Measurements from ENCODE around the gene MCC. TPM values are rescaled to one million over a fixed set of nuclear protein-coding genes. Genes with fewer than 3 reads are reported as not detected.

Gene MCC
- total RNA-seq, 1 experiment from 2014 or later, result 0.60 TPM

GRCh38 chr5:113060408-113061025 lies 427.7 kb downstream of the MCC start:
- DNase-seq (ENCODE audit: low spot score), result no peak
- no peak overlapping the region for H3K27ac ChIP-seq (ENCODE audit: low read depth, low read length, poor library complexity, severe bottlenecking)
- no peaks in the 10 kb centered on the region for H3K9me3 ChIP-seq (ENCODE audit: low read depth, low read length, poor library complexity, severe bottlenecking)
- H3K4me3 ChIP-seq (ENCODE audit: low read depth, low read length, poor library complexity, severe bottlenecking), result no peak overlapping the region
- POLR2A ChIA-PET (ENCODE audit: low non-redundant PET), result no interaction called here
- no peaks in the 10 kb centered on the region for H3K36me3 ChIP-seq (ENCODE audit: insufficient read depth, low read length, poor library complexity, severe bottlenecking)
- CTCF ChIA-PET, result no interaction called here
- H3K27me3 ChIP-seq (replicated peaks; ENCODE audit: insufficient read depth, low read depth, low read length, poor library complexity), result peaks cover 5% of the 10 kb centered on the region
- H3K4me1 ChIP-seq (ENCODE audit: insufficient read depth, low read length, poor library complexity, severe bottlenecking), result no peaks in the 10 kb centered on the region
- intact Hi-C loops (cut with micrococcal nuclease; ENCODE audit: unreplicated experiment), result no loop called here
- BruUV-seq (replicated peaks), result no TSS peak
- TF ChIP-seq EZH2 (IDR thresholded peaks at IDR 0.05; ENCODE audit: borderline replicate concordance, low read depth, low read length, poor library complexity, severe bottlenecking) (no peak), CTCF (conservative IDR thresholded peaks at IDR 0.05; ENCODE audit: low read depth, low read length) (no peak)

GRCh38 chr5:113059232-113060040 lies 428.8 kb downstream of the MCC start:
- H3K9me3 ChIP-seq (ENCODE audit: low read depth, low read length, poor library complexity, severe bottlenecking), result no peaks in the 10 kb centered on the region
- peaks cover 5% of the 10 kb centered on the region for H3K27me3 ChIP-seq (replicated peaks; ENCODE audit: insufficient read depth, low read depth, low read length, poor library complexity)
- DNase-seq (ENCODE audit: low spot score), result no peak
- BruUV-seq (replicated peaks), result no TSS peak
- no peak overlapping the region for H3K27ac ChIP-seq (ENCODE audit: low read depth, low read length, poor library complexity, severe bottlenecking)
- intact Hi-C loops (cut with micrococcal nuclease; ENCODE audit: unreplicated experiment), result no loop called here
- no peaks in the 10 kb centered on the region for H3K36me3 ChIP-seq (ENCODE audit: insufficient read depth, low read length, poor library complexity, severe bottlenecking)
- TF ChIP-seq EZH2 (IDR thresholded peaks at IDR 0.05; ENCODE audit: borderline replicate concordance, low read depth, low read length, poor library complexity, severe bottlenecking), result no peak
- no peak for TF ChIP-seq CTCF (conservative IDR thresholded peaks at IDR 0.05; ENCODE audit: low read depth, low read length)
- POLR2A ChIA-PET (ENCODE audit: low non-redundant PET), result no interaction called here
- CTCF ChIA-PET, result no interaction called here
- no peaks in the 10 kb centered on the region for H3K4me1 ChIP-seq (ENCODE audit: insufficient read depth, low read length, poor library complexity, severe bottlenecking)
- no peak overlapping the region for H3K4me3 ChIP-seq (ENCODE audit: low read depth, low read length, poor library complexity, severe bottlenecking)

- intact Hi-C loops (cut with micrococcal nuclease; ENCODE audit: unreplicated experiment), result no loop called here
- no peak overlapping the region for H3K4me3 ChIP-seq (ENCODE audit: low read depth, low read length, poor library complexity, severe bottlenecking)
- CTCF ChIA-PET, result no interaction called here
- peaks cover 5% of the 10 kb centered on the region for H3K27me3 ChIP-seq (replicated peaks; ENCODE audit: insufficient read depth, low read depth, low read length, poor library complexity)
- no TSS peak for BruUV-seq (replicated peaks)
- TF ChIP-seq CTCF (conservative IDR thresholded peaks at IDR 0.05; ENCODE audit: low read depth, low read length), result no peak
- TF ChIP-seq EZH2 (IDR thresholded peaks at IDR 0.05; ENCODE audit: borderline replicate concordance, low read depth, low read length, poor library complexity, severe bottlenecking), result no peak
- no peak overlapping the region for H3K27ac ChIP-seq (ENCODE audit: low read depth, low read length, poor library complexity, severe bottlenecking)
- H3K9me3 ChIP-seq (ENCODE audit: low read depth, low read length, poor library complexity, severe bottlenecking), result no peaks in the 10 kb centered on the region
- H3K36me3 ChIP-seq (ENCODE audit: insufficient read depth, low read length, poor library complexity, severe bottlenecking), result no peaks in the 10 kb centered on the region
- no peak for DNase-seq (ENCODE audit: low spot score)
- no peaks in the 10 kb centered on the region for H3K4me1 ChIP-seq (ENCODE audit: insufficient read depth, low read length, poor library complexity, severe bottlenecking)
- POLR2A ChIA-PET (ENCODE audit: low non-redundant PET), result no interaction called here
These were observed 429.5 kb downstream of the MCC start for GRCh38 chr5:113058706-113059226.

Data from A673 (cell line).